HK-2 (cell line): ENCODE results near the gene URM1.

Experiments
- DNase-seq: peaks from one replicate; pipeline ENCODE4 v3.0.0-alpha.2; 2018; ENCODE audit not compliant: unreplicated experiment

Gene URM1

GRCh38 chr9:128429513-128430086 lies 58.4 kb downstream of the URM1 start:
- DNase-seq = no peak

DNA sequence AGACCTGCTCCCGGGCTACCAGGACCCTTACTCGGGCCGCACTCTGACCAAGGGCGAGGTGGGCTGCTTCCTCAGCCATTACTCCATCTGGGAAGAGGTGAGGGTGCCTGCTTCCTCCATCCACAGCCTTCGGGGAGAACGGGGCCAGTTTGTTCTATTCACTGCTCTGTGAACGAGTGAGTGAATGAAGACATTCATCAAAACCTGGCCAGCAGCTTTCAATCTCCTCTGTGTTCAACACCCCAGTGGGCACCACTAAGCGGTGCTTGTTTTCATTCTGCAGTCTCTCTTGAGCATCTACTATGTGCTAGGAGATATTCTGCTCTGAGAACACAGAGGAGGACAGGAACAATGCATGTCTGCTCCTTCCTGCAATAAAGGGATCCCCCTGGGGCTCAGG lies 60.0 kb downstream of the URM1 start:
- no peak for DNase-seq

GRCh38 chr9:128434340-128434739 lies 63.2 kb downstream of the URM1 start:
- DNase-seq = no peak

DNA sequence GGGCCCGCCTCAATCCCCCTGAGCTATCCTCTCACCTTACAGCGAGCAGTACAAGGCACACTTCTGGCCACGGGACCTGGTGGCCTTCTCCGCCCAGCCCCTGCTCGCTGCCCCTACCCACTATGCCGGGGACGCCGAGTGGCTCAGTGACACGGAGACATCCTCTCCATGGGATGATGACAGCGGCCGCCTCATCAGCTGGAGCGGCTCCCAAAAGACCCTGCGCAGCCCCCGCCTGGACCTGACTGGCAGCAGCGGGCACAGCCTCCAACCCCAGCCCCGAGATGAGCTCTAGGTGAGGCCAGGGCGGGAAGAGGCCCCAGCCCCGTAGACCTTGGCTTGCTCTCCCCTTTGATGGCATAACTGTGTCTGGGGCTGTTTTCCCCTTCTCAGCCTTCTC lies 64.4 kb downstream of the URM1 start:
- DNase-seq = no peak

GRCh38 chr9:128438343-128439109 lies 67.4 kb downstream of the URM1 start:
- DNase-seq = peak; percentile 88

DNA sequence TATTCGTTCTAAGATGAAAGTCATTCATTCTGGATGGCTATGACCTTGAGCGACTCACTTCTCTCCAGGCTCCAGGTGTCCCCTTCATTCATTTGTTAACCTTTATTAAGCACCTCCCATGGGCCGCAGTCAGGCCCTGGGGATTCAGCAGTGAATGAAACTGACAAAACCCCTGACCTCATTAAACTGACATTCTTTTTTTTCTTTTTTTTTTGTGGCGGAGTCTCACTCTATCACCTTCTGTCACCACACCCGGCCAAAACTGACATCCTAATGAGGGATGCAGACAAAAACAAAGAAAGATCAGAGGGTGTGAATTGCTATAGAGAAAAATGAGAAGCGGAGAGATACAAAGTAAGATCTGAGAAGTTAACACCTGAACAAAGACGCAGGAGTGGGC lies 68.1 kb downstream of the URM1 start:
- no peak for DNase-seq
